HEK293 (cell line): ENCODE measurements around the gene RPL36.

Source experiments
- CTCF ChIP-seq: fragments of 450-650 bp; formaldehyde crosslinking; IDR thresholded peaks from 2 replicates; pipeline ENCODE4 v1.5.1; 2016; ENCODE audit warnings: missing biosample characterization, missing genetic modification characterization
- KLF16 ChIP-seq: fragments of 450-650 bp; formaldehyde crosslinking; IDR thresholded peaks from 2 replicates; pipeline ENCODE4 v1.5.1; 2017; ENCODE audit warnings: missing biosample characterization, missing genetic modification characterization
- PRDM2 ChIP-seq: fragments of 450-650 bp; formaldehyde crosslinking; IDR thresholded peaks from 2 replicates; pipeline ENCODE4 v1.5.1; 2016; ENCODE audit warnings: missing biosample characterization, missing genetic modification characterization, borderline replicate concordance
- TCF7L2 ChIP-seq: IDR thresholded peaks from 2 replicates; pipeline ENCODE4 v1.6.1; 2011; ENCODE audit warnings: low read depth, mild to moderate bottlenecking, inconsistent platforms, low read length, moderate library complexity, borderline replicate concordance
- ZNF280D ChIP-seq: fragments of 450-650 bp; formaldehyde crosslinking; IDR thresholded peaks from 2 replicates; pipeline ENCODE4 v1.5.1; 2016; ENCODE audit warnings: missing biosample characterization, missing genetic modification characterization
- ZNF423 ChIP-seq: fragments of 450-650 bp; formaldehyde crosslinking; IDR thresholded peaks from 2 replicates; pipeline ENCODE4 v1.5.1; 2016; ENCODE audit warnings: missing biosample characterization, missing genetic modification characterization
- ZNF561 ChIP-seq: fragments of 450-650 bp; IDR thresholded peaks from 2 replicates; pipeline ENCODE4 v1.5.1; 2018; ENCODE audit warnings: missing biosample characterization, missing genetic modification characterization, borderline replicate concordance
- ZNF837 ChIP-seq: fragments of 450-650 bp; formaldehyde crosslinking; IDR thresholded peaks from 2 replicates; pipeline ENCODE4 v1.5.1; 2016; ENCODE audit warnings: missing biosample characterization, missing genetic modification characterization
- TF ChIP-seq, protein P1 (sequence below): fragments of 450-650 bp; formaldehyde crosslinking; IDR thresholded peaks from 2 replicates; pipeline ENCODE4 v1.5.1; 2016; ENCODE audit warnings: missing biosample characterization, missing genetic modification characterization

DNA sequence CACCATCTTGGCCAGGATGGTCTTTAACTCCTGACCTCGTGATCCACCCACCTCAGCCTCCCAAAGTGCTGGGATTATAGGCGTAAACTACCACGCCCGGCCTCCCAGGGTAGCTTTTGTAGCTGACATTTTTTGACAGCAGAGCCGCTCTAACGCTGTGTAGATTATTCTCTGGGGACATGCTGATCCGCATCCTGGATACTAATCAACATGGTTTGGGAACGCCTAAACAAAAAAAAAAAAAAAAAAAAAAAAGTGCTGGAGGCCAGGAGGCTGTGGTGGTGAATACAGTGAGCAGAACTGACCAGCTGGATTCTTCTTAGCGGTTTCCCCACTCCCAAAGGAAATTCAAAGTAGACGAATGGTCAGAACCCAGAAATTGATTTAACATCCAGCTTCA is 24.7 kb downstream of the RPL36 start:
- TF ChIP-seq CTCF (tag by site-specific recombination) (no peak), ZNF280D (tag by site-specific recombination) (no peak), PRDM2 (tag by site-specific recombination) (no peak), ZNF561 (tag by site-specific recombination) (no peak), KLF16 (tag by site-specific recombination) (no peak), TCF7L2 (no peak), ZNF423 (tag by site-specific recombination) (no peak), ZNF837 (no peak)
- TF ChIP-seq, protein P1, sequence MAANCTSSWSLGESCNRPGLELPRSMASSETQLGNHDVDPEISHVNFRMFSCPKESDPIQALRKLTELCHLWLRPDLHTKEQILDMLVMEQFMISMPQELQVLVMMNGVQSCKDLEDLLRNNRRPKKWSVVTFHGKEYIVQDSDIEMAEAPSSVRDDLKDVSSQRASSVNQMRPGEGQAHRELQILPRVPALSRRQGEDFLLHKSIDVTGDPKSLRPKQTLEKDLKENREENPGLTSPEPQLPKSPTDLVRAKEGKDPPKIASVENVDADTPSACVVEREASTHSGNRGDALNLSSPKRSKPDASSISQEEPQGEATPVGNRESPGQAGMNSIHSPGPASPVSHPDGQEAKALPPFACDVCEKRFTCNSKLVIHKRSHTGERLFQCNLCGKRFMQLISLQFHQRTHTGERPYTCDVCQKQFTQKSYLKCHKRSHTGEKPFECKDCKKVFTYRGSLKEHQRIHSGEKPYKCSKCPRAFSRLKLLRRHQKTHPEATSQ (tag by site-specific recombination): no peak
